ENCODE measurements around the gene TSPAN18.

TSPAN18 gene

DNA sequence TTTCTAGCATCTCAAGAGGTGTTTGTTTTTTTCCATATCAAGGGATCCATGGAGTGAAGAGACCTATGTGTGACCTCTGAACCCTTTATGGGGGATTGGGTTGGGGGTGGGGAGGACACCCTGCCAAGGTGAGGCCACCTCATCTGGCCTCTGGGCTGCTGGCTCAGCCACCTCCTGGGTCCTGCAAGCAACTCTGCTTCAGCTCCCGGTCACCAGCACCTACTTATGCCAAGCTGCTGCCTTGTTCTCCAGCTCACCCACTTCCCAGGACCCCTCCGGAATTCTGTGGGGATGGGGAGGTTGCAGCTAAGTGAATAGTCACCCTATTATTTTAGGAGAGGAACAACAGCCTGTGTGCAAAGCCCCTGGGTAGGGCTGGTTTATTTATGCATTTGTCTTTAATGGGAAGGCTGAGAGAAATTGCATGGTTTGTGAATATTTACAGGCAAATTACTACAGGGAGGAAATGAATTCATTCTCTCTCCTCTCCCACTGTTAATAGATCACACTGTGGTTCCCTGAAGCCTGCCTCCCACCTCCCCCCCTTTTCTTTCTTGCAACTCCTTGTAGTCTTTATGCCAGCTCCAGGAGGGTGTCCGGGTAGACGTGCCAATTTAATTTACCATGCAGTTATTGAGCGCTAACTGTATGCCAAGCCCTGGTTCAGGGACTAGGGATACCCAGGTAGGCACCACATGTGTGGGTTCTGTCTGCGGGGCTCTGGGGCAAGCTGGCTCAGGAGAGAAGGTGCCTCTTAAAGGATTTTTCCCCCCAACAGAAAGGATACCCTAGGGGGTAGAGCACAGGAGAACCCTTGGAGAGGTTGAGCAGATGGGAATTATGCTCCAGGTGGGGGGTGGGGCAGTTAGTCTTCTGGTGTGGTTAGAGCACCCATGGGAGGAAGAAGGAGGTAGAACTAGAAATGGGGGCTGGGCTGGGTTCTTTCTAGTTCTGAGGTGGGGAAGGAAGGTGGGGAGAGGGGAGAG lies 50.7 kb downstream of the TSPAN18 start:
- DNase-seq (ENCODE audit: low read depth): no peak

DNA sequence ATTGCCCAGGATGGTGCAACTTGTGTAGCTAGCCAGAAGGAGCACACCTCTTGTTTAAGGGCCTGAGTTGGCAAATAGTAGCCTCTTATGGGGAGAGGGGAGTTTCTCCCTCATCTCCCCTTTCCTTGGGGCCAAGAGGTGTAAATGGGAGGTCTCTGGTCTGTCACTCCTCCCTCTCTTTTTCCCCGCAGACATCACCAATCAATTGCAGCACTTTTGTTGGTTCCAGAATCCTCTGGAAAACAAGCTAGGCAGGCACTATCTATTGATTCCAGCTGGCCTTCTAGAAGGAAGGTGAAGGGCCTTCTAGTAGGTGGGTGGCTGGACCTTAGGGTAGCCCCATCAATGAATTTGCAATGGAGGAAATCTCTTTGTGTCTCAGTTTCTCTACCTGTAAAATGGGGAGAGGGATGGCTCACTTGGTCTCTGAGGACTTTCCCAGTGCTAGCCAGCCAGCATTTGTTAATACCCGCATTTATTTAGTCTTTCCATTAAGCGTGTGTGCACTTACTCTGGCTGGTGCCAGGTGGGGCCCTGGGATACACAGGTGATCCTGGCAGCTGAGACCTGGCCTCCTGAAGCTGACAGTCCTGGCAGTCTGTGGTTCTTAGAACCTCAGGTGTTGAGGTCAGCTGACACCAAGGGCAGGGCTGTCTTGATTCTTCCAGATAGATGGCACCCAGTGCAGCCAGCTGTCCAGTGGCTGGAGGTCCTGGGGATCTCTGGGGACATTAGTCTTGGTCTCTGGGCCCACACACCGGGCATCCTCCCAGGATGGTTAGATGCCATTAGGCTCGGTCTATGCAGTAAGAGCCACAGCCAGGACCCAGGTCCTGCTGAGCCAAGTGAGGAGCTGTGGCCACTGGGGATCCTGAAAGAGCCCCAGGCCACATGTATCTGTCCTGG lies 51.7 kb downstream of the TSPAN18 start:
- no peak for DNase-seq (ENCODE audit: low read depth)

DNA sequence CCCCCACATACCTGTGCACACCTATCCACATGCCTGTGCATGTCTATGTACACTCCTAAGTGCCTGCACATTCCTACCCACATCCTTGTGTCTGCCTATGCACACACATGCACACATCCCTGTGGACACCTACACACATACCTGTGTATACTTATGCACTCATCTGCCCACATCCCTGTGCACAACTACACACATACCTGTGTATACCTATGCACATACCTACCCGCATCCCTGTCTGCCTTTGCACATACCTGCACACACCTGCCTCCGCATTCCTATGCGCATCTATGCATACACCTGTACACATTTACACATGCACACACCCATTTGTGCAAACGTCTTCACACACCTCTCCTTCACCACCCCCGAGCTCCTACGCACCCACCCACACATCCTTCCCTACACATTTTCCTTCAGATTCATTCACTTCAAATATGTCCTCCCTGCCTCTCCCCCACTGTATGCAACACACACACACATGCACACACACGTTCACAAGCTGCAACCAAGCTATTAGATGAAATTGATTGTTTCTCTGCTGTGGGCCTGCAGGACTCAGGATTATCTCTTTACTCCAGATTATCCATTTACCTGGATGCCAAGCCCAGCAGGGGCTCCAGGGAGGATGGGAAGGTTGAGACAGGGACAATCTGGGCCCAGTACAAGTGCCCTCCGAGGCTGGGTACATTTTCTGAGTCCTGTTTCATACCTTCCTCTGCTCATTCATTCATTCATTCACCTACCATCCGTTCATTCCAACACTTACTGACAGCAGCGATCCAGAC lies 53.2 kb downstream of the TSPAN18 start:
- no peak for DNase-seq (ENCODE audit: low read depth)

DNA sequence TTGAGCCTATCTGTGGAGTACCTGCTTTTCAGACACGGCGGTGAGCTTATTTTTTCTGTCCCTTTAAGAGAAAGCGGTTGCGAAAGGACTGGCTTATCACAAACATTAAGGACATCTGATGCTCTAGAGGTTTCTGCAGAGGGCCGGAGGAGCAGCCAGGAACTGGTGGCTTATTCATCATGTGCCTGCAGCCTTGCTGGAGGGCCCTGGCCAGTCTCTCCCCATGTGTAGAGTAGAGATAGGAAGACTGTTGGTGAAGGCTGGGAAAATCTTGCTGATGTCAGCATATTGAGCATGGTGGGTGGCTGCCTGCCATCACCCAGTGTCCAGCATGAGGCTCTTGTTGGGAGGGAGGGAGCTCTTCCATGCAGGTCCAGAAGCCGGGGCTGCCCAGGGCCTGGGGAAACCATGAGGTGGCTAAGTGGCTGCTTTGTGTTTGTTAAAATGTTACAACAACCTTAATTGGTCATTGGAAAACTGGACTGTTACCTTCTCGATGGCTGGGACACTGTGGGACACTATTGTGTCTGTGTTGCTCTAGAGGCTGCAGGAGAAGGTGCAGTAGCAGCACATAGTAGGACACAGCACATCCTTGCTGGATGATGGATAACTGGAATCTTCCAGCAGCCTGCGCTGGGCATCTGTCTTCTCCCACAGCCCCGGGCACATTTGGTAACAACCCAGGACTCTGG lies 54.3 kb downstream of the TSPAN18 start:
- no peak for DNase-seq (ENCODE audit: low read depth)

DNA sequence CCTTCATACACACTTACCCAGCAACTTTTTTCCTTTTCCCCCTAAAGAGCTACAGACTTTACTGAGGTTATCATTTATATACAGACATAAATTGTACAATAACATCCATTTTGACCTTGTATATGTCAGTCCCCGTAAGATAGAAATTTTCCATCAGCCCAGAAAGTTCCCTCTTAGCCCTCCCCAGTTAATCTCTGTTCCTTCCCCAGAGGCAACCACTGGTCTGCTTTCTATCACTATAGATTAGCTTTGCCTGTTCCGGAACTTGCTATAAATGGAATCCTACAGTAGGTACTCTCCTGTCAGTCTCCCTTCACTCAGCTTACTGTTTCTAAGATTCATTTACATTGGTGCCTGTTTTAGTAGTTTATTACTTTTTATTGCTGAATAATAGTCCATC lies 54.9 kb downstream of the TSPAN18 start:
- DNase-seq (ENCODE audit: low read depth): no peak

DNA sequence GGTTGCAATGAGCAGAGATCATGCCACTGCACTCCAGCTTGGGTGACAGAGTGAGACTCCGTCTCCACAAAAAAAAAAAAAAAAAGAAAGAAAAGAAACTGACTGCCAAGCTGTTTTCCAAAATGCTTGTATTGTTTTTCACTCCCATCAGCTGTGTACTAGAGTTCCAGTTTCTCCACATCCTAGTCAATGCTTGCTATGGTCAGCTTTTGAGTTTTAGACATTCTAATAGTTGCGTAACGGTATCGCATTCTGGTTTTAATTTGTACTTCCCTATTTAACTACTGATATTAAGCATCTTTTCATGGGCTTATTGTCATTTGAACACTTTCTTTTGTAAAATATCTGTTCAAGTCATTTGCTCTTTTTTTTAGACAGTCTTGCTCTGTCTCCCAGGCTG lies 55.7 kb downstream of the TSPAN18 start:
- no peak for DNase-seq (ENCODE audit: low read depth)

DNA sequence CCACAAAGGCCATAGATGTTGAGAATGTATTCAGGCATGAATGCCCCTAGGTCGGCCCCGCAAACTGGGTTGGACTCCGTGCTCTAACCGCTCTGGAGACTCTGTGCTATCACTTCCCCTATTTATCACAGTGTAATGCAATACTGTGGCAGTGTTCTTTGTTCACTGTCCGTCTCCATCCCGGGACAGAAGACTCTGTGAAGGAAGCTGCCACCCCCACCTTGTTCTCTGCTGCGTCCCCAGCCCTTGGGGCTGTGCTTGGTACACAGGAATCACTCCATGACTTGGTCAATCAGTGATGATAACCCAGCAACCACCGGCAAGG lies 57.6 kb downstream of the TSPAN18 start:
- no peak for DNase-seq (ENCODE audit: low read depth)

DNA sequence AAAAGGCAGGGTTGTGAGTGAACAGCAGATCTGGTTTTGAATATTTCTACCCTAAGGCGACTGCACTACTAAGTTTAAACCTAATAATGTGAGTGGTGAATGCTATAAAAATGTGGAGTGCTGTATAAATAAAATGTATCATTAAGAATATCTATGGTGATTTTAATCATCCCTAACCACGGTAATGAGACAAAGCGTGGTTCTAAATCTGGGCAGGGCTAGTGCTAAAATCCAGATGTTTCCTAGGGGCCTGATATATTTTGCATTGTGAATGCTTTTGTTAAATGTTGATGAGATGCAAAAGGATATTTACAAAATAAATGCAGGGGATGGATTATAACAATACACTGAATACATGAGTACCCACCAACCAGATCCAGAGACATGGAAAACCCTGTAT lies 58.1 kb downstream of the TSPAN18 start:
- no peak for DNase-seq (ENCODE audit: low read depth)

DNA sequence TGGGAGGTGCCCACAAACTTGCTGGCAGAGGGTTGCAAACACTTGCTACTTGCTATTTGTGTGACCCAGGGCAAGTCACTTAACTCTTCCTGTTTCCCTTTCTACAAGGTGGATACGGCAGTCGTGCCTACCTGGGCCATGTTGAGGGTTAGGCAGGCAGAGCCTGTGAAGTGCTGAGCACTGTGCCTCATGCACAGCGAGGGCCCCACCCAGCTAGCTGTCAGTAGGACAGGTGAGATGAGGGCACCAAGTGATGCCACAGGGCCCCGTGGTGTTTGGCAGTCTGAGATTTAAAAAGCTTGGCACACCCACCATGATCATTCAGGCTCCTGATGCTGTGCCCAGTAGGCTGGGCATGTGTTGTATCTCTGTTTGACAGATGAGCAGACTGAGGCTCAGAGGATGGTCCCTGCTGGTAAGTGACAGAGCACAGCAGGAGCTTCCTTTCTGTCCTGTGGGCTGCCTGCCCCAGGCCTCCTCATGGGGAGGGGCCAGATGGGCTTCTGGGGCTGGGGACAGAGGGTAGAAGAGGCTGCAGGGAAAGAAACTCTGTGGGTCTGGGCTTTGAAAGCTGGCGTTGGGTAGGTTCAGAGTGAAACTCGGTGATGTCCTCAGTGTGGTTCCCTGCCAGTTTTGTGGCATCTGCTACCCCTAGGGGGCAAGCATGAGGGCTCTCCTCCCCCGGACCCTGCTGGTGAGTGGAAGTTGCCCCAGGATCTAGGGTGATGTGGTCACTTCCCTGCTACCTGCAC lies 59.3 kb downstream of the TSPAN18 start:
- DNase-seq (ENCODE audit: low read depth): no peak

DNA sequence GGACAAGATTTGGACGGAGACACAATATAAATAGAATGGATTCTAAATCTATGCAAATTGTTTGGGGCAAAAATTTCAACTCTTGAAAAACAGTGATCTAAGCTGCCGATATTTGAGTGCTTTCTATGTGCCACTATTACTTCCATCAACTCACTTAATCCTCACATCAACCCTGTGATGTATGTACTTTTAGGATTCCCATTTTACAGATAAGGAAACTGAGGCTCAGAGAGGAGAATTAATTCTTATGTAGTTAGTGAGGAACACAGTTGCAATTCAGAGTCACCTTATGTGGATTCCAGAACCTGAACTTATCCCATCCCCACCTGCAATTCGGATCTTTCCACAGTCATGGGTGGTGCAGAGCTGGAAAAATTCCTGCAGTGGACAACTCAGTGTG lies 60.3 kb downstream of the TSPAN18 start:
- no peak for DNase-seq (ENCODE audit: low read depth)

DNA sequence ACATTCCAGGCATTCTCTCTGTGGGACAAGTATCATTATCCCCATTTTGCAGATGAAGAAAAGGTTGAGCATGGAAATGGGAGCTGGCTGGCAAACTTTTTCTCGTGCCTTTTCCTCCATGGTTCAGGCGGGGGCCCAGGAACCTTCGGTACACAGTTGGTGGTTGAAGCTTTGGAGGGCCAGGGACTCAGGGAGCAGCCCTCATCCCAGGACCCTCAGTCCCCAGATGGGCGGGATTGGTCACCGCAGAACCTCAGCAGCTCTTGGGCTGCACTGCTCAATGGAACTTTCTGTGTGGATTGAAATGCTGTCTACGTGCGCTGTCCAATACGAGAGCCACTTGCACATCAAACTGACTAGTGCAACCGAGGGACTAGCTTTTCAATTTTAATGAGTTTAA lies 61.2 kb downstream of the TSPAN18 start:
- DNase-seq (ENCODE audit: low read depth): no peak

DNA sequence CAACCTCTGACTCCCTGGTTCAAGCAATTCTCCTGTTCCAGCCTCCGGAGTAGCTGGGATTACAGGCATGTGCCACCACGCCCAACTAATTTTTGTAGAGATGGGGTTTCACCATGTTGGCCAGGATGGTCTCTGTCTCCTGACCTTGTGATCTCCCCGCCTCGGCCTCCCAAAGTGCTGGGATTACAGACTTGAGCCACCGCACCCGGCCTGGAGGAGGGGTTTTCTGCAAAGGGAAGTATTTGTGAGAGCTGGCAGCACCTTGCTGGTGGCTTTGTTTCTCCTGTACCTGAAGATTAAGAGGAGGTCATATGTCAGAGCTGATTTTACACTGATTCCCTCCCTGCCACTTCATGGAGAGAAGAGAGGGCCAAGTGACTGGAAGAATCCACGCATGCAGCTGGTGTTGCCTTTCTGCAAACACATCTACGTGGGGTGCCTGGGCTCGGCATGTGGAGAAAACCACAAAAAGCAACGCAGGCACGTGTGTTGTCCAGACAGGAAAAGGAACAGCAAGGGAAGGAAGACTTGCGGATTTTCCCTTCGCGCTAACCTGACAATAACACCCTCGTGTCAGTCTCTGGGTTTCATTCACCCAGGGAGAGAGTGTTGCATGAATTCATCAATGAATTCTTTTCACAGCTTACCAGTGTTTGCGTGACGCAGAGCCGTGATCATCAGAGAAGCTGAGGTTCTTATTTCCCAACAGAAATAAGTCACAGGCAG lies 61.9 kb downstream of the TSPAN18 start:
- DNase-seq (ENCODE audit: low read depth): no peak

DNA sequence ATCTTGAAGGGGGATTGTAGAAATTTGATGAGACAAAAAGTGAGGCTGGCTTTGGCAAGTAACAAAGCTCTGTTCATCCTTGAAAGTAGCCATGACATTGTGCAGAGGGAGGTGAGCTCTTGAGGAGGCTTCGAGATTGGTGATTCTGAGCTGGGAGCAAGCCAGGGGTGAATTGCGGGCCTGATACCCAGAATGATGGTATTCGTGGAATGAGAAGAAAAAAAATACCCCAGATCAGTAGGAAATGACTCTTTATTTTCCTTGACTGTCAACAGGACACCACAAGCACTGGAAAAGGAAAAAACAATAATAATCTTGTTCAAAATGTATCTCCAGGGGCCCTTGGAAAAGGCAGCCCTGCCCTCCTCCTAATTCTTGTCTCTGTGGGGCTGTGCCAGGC lies 62.7 kb downstream of the TSPAN18 start:
- DNase-seq (ENCODE audit: low read depth): no peak

DNA sequence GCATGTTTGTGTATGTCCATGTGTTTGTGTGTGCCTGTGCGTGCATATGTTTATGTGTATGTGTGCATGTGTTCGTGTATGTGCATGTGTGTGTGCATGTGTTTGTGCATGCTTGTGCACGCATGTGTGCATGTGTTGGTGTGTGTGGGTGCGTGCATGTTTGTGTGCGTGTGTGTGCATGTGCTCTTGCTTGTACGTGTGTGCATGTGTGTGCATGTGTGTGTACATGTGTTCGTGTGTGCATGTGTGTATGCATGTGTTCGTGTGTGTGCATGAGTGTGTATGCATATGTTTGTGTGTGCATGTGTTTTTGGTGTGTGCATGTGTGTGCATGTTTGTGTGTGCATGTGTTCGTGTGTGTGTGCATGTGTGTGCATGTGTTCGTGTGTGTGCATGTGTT lies 63.4 kb downstream of the TSPAN18 start:
- no peak for DNase-seq (ENCODE audit: low read depth)

DNA sequence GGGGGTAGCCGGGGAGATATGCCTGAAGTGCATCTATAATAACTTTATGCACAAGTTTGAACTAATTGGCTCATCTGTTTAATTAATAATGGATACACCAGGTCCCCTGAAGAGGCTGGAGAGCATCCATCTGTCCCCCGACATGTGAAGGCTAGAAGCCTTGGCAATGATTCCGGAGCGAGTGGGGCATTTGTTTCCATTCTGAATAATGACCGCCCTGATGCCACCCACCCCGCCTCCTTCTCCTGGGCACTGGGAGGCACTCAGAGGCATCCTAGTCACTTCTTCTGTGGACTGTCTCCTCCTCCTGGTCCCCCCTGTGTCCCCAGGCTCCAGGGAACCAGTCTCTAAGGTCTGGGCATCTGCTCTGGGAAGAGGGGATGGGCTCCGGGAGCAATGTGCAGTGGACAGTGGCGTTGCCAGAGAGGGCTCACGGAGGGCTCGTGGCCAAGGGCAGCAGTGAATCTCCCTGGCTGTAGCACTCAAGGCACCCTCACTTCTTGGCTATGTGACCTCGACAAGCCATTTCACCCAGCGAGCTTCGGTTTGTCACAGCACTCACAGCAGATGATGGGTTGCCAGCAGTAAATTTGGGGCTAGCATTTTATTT lies 64.7 kb downstream of the TSPAN18 start:
- DNase-seq (ENCODE audit: low read depth): no peak

DNA sequence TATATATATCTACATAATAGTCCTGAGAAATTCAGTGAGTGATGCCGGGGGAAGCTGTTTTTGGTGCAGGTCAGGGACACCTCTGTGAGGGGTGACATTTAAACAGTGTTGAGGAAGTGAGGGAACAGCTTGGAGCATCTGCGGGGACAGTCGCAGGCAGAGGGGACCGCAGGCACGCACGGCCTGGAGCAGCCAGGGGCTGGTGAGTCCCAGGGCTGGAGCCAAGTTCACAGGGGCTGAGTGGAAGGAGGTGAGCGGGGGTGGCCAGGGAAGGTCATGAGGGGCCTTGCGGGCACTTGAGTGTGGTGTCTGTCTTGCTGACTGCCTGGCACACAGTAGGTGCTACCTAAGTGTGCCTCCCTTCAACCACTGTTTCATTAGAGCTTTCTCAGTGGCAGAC lies 65.4 kb downstream of the TSPAN18 start:
- DNase-seq (ENCODE audit: low read depth): no peak

DNA sequence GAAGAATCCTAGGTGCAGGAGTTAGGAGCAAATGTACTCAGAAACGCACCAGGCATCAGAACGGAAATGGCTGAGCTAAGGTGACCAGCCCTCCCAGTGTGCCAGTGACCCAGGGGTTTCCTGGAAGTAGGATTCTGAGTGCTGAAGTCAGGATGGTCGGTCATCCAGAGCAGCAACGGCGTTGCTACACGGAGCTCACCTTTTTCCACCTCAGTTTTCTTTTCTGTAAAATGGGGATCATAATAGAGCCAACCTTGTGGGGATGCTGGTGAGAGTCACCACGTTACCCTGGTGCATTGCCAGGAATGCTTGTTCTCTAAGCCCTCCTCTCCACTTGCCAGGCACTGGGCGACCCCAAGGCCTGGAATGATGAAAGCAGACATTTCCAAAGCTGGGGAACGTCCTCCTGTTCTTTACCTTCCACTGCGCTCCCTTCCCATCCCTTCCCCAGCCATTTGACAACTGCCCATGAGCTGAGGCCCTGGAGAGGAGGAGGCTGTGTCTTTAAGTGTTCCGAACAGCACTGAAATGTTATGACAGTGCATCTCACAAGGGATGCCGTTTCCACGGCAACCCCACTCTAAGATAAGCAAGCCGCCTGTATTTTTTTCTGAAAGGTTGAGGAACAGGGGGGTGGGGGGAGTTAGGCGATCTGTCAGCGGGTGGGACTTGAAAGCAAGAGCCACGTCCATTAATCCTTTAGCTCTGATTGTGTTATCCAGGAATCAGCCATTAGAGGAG lies 66.8 kb downstream of the TSPAN18 start:
- DNase-seq (ENCODE audit: low read depth): no peak

DNA sequence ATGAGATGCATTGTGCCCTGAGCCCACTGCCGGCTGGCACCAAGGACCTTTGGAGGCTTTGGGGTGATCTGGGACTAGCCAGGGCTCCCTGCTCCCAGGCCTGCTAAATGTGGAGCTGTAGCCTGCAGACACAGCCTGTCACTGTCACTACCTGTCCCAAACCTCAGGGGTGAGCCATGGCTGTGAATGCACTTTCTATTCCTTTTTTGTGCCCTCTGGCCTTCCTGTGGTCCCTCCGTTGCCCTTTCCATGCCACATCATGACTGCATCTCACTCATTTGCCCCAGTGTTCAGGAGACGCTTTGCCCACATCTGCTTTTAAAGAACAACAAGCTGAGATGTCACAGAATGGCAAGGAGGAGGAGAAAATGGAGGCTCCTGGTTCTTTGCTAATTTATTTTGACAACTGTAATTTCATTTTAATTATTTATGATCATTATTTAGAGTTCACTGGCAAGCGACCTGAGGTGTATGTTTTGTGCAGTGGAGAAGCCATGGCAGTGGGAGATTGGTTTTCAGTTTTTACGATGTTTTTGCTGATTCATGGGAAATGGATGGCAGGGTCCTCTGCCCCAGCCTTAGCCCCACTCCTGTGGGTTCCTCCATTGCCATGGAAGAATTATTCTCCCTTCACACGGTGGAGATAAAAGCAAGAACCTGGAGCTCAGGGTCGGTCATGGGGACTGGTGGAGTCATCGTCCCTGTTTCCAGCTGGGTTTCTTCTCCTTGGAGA lies 69.2 kb downstream of the TSPAN18 start:
- DNase-seq (ENCODE audit: low read depth): no peak
